IPS-11a (cell line): ENCODE data around the gene RERE.

Experiments used
- H3K4me3 ChIP-seq: one replicate; pipeline ENCODE4 v1.5.1; 2013; ENCODE audit warnings: low read depth, low read length, control low read depth

RERE gene

GRCh38 chr1:8418301-8418700, 399.1 kb downstream of the RERE start:
- no peak overlapping the region for H3K4me3 ChIP-seq

GRCh38 chr1:8417625-8418024, 399.8 kb downstream of the RERE start:
- H3K4me3 ChIP-seq, result no peak overlapping the region

- no peak overlapping the region for H3K4me3 ChIP-seq
Observed at GRCh38 chr1:8416881-8417280, 400.6 kb downstream of the RERE start.

GRCh38 chr1:8415526-8416278, 401.7 kb downstream of the RERE start:
- no peak overlapping the region for H3K4me3 ChIP-seq

- H3K4me3 ChIP-seq, result no peak overlapping the region
Observed at GRCh38 chr1:8412183-8412831, 405.1 kb downstream of the RERE start.

- no peak overlapping the region for H3K4me3 ChIP-seq
Observed at GRCh38 chr1:8411803-8412182, 405.6 kb downstream of the RERE start.

GRCh38 chr1:8410791-8411190, 406.6 kb downstream of the RERE start:
- H3K4me3 ChIP-seq, result no peak overlapping the region

GRCh38 chr1:8409606-8410005, 407.8 kb downstream of the RERE start:
- no peak overlapping the region for H3K4me3 ChIP-seq

- no peak overlapping the region for H3K4me3 ChIP-seq
Observed at GRCh38 chr1:8409106-8409505, 408.3 kb downstream of the RERE start.

GRCh38 chr1:8408151-8408839, 409.1 kb downstream of the RERE start:
- H3K4me3 ChIP-seq, result no peak overlapping the region

GRCh38 chr1:8407652-8408051, 409.8 kb downstream of the RERE start:
- no peak overlapping the region for H3K4me3 ChIP-seq

GRCh38 chr1:8406960-8407359, 410.5 kb downstream of the RERE start:
- H3K4me3 ChIP-seq, result no peak overlapping the region

GRCh38 chr1:8406011-8406410, 411.4 kb downstream of the RERE start:
- H3K4me3 ChIP-seq, result no peak overlapping the region

- H3K4me3 ChIP-seq, result no peak overlapping the region
Observed at GRCh38 chr1:8404460-8405370, 412.7 kb downstream of the RERE start.

- no peak overlapping the region for H3K4me3 ChIP-seq
Observed at GRCh38 chr1:8402109-8402710, 415.2 kb downstream of the RERE start.

GRCh38 chr1:8398677-8399076, 418.8 kb downstream of the RERE start:
- H3K4me3 ChIP-seq, result no peak overlapping the region

GRCh38 chr1:8398086-8398485, 419.4 kb downstream of the RERE start:
- no peak overlapping the region for H3K4me3 ChIP-seq

- no peak overlapping the region for H3K4me3 ChIP-seq
Observed at GRCh38 chr1:8397511-8397910, 419.9 kb downstream of the RERE start.

- H3K4me3 ChIP-seq, result no peak overlapping the region
Observed at GRCh38 chr1:8396786-8397406, 420.5 kb downstream of the RERE start.

- H3K4me3 ChIP-seq, result no peak overlapping the region
Observed at GRCh38 chr1:8396083-8396785, 421.2 kb downstream of the RERE start.
